Stromal cell of bone marrow (primary cell): ENCODE data around the gene MAN1B1.

Source experiments
- DNase-seq: peaks from one replicate; pipeline ENCODE4 v3.0.0-alpha.2; 2012; ENCODE audit warnings: low read depth

The MAN1B1 gene

DNA sequence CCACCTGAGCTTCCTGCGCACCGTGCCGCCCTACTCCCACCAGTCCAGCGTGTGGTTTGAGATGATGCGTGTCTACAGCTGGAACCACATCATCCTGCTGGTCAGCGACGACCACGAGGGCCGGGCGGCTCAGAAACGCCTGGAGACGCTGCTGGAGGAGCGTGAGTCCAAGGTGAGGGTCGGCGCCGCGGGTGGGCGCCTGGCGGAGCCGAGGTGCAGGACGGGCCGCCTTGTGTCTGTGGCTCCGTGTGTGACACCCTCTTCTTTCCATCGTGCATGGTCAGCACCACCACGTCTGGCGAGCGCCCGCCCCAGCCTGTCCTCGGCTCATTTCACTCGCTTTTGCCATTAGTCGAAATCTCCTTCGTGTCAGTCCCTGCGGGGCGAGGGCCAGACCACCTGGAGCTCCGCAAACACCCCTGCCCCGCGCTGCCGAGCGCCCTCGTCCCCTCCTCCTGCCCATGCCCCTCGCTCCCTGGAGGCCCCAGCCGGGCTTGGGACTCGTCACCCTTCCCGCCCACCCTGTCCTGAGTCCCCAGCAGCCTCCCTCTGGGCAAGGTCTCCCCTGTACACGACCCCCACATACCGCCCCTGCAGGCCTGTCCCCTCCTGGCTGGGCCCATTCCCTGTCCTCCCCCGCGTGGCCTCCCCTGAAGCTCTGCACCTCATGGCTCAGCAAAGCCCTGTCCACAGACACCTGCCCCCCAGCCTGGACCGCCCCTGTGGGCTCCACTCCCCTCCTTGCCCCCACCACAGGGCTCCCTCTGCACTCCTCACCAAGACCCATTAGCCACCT is 59.1 kb downstream of the MAN1B1 start:
- no peak for DNase-seq

DNA sequence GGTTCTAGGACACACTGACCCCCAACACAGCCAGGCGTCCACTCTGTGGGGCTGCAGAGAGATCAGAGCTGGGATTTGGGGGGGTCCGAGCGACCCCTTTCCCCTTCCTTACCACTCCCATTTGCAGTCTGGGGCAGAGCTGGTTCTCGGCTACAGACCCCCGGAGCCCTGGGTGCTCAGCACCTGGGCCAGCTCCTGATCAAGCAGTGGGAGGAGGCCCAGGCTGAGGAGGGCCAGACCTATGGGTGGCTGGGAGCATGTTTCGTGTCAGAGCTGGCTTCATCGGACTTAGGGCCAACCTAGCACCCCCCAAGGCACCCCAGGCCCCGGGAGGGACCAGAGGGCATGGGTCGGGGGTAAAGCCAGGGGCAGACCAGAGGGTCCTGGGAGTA is 59.7 kb downstream of the MAN1B1 start:
- no peak for DNase-seq

DNA sequence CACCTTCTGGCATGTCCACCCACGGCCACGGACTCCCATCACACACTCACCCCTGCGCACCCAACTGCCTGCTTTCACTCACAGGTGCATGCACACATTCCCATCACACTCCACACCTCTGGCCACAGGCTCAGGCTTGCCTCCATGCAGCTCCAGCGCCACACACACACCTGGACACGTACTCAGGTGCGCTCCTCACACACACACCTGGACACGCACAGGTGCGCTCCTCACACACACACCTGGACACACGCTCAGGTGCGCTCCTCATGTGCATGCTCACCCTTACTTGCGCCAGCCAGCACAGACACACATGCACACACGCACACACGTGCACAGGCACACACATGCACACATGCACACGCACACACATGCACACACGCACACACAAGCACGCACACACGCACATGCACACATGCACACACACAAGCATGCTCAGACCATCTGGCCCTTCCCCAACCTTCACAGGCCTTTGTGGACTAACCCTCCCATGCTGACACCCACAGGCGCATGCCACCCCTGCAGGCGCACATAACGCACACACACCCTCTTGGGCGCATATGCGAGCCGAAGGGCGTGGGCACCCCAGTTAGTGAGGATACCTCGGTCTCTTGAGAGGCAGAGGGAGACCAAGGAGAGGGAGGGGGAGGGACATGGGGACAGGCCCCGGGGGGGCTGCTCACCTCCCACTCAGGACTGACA is 60.5 kb downstream of the MAN1B1 start:
- DNase-seq: no peak

DNA sequence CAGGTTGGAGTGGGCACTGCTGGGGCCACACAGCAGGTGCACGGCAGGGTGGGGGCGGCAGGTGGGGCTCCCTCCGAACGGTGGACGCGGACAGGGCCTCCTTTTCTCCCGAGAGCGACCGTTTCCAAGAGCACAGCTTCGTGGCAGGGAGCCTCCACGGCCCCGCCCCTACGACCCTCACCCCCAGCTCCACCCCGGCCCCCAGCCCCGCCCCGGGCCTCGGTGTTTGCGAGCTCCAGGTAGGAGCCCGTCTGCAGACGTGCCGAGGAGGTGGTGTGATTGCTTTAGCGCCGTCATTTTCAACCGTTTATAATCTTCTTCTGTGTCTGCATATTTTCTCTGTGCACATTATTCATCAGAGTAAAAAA is 61.0 kb downstream of the MAN1B1 start:
- DNase-seq: no peak

DNA sequence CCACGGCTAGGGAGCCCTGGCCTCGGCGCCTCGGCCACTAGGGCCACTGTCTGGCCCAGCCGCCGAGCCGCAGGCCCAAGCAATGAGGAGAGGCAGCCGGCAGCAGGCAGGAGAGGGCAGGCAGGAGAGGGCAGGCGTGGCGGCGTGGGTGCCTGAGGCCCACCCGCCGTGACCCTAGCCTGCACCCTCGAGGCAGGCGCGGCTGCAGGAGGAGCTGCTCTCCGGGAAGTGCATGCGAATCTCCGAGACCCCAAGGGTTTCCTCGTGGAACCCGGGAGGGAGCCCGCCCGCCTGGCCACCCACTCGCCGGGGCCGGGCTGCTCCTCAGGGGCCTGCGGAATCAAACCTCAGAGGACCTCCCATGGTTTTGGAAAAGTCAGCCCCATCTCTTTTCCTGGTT is 61.5 kb downstream of the MAN1B1 start:
- no peak for DNase-seq

DNA sequence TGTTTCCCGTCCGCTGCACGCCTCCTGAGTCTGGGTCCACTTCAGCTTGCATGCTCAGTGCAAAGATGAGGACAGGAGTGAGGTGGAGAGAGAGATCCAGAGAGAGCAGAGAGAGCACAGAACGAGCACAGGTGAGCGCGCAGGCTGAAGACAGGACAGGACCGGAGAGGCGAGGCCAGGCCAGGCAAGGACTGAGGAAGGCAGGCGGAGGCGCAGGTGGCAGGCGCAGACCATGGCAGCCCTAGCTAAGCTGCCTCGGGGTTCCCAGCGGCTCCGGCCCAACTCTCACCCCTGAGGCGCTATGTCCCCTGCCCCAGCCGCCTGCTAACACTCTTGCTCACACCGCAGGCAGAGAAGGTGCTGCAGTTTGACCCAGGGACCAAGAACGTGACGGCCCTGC is 61.9 kb downstream of the MAN1B1 start:
- no peak for DNase-seq

DNA sequence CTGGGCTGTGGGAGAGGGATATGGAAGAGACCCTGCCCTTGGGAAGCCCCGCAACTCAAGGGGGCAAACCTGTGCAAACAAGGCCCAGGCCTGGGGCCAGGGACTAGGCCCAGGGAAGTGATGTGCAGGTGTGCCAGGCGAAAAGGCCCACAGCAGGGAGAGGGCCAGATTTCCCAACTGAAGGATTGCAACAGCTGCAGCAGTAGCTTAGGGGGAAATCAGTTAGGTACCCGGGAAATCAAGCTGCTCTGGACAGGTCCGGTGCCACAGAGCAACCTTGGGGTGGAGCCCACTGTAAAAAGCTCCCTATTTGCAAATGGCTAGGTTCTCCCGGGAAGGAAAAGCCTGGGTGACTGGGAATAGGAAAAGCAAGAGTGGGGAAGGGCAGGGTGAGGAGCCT is 62.6 kb downstream of the MAN1B1 start:
- no peak for DNase-seq

DNA sequence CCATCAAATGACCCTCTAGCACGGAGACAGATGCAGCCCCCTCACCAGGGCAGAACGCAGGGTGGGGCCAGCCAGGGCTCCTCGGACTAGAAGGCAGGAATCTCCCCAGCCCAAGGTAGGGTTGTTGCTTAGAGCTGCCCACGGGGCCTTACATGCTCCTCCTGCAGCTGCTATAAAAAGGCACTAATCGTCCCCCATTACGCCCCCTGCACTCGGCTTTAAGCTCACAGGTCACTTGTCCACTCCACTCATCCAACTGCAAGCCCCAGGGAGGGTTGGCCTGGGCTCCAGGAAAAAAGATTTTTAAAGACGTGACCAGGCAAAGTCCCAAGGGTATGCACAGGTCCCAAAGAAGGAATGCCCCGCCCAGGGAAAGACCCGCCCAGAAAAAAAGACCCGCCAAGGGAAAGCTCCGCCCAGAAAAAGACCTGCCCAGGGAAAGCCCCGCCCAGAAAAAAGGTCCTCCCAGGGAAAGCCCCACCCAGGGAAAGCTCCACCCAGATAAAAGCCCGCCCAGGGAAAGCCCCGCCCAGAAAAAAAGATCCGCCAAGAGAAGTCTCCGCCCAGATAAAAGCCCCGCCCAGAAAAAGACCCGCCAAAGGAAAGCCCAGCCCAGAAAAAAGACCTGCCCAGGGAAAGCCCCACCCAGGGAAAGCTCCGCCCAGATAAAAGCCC is 63.3 kb downstream of the MAN1B1 start:
- DNase-seq: no peak

DNA sequence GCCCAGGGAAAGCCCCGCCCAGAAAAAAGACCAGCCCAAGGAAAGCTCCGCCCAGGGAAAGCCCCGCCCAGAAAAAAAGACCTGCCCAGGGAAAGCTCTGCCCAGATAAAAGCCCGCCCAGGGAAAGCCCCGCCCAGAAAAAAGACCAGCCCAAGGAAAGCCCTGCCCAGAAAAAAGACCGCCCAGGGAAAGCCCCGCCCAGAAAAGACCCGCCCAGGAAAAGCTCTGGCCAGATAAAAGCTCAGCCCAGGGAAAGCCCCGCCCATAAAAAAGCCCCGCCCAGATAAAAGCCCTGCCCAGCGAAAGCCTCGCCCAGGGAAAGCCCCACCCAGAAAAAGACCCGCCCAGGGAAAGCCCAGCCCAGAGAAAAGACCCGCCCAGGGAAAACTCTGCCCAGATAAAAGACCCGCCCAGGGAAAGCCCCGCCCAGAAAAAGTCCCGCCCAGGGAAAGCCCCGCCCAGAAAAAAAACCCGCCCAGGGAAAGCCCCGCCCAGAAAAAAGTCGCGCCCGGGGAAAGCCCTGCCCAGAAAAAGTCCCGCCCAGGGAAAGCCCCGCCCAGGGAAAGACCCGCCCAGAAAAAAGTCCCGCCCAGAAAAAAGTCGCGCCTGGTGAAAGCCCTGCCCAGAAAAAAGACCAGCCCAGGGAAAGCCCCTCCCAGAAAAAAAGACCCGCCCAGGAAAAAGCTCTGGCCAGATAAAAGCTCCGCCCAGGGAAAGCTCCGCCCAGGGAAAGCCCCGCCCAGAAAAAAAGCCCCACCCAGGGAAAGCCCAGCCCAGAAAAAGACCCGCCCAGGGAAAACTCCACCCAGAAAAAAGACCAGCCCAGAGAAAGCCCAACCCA is 64.1 kb downstream of the MAN1B1 start:
- DNase-seq: no peak

DNA sequence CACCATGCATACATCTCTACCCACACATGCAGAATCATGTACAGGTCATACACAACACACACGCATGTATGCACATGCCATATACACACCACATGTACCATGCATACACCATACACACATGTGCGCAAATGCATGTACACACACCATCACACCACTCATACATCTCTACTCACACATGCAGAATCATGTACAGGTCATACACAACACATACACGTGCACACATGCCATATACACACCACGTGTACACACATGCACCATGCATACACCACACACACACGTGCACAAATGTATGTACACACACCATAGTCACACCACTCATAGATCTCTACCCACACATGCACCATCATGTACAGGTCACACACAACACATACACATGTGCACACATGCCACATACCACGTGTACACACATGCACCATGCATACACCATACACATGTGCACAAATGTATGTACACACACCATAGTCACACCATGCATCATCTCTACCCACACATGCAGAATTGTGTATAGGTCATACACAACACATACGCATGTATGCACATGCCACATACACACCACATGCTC is 66.1 kb downstream of the MAN1B1 start:
- no peak for DNase-seq

DNA sequence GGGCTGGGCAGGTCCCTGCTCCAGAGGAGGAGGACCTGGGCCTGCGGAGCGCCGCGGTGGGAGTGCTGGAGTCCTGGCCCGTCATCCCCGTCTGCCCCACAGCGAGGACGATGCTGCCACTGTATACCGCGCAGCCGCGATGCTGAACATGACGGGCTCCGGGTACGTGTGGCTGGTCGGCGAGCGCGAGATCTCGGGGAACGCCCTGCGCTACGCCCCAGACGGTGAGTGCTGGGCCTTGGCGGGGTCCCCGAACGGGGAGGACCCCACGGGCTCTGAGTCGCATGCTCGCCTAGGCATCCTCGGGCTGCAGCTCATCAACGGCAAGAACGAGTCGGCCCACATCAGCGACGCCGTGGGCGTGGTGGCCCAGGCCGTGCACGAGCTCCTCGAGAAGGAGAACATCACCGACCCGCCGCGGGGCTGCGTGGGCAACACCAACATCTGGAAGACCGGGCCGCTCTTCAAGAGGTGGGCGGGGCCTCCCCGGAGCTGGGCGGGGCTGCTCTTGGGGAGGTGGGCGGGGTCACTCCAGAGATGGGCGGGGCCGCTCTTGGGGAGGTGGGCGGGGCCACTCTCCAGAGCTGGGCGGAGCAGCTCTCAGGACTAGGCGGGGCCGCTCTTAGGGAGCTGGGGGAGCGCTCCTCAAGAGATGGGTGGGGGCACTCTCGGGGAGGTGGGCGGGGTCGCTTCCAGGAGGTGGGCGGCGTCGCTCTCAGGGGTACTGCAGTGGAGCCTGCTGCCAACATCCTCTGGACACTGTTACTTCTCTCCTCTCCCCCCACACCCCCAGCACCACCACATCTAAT is 70.0 kb downstream of the MAN1B1 start:
- DNase-seq: no peak

DNA sequence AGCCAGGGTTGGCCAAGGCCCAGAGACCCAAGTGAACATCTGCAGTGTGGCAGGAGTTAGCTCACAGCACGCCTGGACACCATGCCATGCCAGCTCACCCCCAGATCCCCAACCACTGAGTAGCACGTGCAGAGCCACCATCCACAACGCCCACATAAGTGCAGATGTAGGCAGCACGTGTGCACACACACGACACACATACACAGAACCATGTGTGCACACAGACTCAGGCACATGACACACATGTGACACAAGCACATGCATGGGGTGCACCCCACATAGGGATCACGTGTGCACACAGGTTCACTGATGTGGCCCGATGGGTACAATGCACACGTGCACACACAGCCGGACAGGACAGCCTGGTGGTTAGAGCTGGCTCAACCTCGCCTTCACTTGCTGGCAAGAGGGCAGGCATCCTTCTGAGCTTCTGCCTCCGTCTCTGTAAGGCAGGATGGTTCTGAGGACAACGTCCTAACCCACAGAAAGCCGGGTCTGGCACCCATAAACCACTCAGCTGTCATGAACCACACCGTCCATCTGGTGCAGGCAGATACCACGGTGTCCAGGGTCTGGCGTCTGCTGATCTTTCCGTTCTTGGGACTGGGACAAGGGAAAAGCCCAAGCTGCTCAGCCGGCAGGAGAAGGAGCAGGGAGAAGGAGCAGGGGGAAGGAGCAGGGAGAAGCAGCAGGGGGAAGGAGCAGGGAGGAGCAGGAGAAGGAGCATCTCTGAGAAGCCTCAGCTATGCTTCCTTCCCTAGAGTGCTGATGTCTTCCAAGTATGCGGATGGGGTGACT is 71.0 kb downstream of the MAN1B1 start:
- no peak for DNase-seq

DNA sequence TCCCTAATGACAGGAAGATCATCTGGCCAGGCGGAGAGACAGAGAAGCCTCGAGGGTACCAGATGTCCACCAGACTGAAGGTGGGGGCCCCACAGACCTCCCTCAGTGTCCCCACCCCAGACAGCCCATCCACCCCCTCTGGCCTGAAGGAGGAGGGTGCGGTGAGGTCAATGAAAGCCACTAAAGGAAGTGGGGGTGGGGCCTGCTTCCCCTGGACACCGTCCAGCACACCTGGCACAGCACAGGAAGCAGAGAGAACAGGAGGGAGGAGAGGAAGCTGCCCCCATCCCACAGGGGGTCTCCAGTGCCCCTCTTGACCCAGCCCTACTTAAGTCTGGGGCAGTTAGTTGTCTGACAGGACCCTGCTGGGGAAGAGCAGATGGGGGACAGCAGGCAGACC is 71.8 kb downstream of the MAN1B1 start:
- DNase-seq: no peak
